GM18502 (cell line): Measurements from ENCODE around the gene GABRD.

Source experiments
- ATAC-seq: cut with Tn5 transposase; IDR thresholded peaks from one replicate; pipeline ENCODE4 v1.9.1; 2021; ENCODE audit warnings: mild to moderate bottlenecking; ENCODE audit not compliant: unreplicated experiment, poor library complexity

Gene GABRD

GRCh38 chr1:1984560-1985070 is 34.5 kb upstream of the GABRD start:
- ATAC-seq = no peak

DNA sequence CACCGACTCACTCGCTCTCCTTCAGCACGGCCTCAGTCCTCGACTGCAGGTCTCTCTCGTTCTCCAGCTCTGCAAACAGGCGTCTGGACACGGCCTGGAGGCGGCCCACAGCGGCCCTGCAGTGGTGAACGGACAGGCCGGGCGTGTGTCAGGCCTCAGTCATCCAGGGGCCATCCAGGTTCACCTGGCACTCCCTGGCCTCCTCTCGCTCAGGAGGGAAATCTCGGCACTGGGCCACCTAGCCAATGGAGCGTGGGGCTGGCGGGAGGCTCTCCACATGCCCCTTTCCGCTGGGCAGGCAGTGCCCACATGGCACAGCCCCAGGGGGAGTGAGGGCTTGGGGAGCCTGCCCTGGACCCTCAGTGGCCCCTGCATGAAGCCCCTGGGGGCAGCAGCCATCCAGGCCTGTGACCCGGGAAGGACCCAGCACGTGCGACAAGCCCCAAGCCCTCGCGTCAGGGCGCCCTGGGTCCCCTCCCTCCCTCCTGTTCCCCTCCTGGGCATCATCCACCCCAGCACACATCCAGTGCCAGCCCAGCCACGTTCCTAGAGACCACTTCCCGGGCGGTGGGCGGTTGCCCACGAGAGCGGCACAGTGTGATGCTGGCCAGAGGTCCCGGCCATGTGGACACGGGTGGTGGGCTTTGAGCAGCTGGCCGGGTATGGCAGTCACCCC is 33.6 kb upstream of the GABRD start:
- ATAC-seq = no peak

DNA sequence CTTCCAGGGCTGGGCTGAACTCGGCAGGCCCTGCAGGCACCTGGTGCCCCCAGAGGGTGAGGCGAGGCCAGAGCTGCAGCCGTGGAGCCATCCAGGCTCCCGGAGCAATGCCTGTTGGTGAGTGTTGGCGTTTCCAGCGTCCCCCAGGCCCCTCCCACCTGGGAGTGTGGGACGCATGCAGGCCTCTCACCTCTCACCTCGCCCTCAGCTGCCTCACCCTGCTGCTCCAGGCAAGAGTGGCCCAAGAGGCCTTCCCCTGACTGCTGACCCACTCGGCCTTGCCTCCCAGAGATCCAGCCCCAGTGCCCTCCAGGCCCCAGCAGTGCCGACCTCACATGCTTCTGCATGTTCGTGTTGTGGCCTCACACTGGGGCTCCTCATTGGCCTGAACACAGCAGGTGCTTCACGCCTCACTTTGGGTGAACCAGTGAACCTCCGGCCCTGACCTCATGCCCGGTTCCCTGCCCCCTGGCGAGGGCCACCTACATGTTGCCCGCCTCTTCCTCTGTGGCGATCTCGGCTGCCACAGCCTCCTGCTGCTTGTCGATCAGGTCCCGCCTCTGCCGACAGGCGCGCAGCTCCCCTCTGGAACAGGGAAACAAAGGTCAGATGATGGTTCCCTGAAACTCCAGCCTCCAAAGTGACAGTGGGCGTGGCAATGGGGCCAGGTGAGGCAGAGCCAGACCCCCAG is 32.5 kb upstream of the GABRD start:
- no peak for ATAC-seq

DNA sequence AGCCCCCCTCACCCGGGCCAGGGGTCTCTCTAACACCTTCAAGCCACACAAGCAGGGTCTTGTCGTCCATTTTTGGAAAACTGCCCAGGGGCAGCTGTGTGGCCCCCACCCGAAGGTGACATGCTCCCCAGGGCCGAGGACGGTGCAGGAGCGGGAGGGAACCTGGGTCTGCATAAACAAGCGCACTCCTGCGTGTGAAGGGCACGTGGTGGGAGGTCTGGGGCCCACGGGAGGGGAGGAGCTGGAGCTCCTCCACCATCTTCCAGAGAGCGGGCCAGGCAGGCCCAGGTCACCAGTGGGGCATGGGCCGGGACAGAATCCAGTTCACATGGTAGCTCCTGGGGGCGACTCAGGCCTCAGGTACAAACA is 32.0 kb upstream of the GABRD start:
- no peak for ATAC-seq

GRCh38 chr1:1988061-1988945 is 30.8 kb upstream of the GABRD start:
- ATAC-seq = no peak

GRCh38 chr1:1989102-1989542 is 30.0 kb upstream of the GABRD start:
- ATAC-seq = no peak

- no peak for ATAC-seq
Observed at GRCh38 chr1:1989789-1990188, 29.4 kb upstream of the GABRD start.

DNA sequence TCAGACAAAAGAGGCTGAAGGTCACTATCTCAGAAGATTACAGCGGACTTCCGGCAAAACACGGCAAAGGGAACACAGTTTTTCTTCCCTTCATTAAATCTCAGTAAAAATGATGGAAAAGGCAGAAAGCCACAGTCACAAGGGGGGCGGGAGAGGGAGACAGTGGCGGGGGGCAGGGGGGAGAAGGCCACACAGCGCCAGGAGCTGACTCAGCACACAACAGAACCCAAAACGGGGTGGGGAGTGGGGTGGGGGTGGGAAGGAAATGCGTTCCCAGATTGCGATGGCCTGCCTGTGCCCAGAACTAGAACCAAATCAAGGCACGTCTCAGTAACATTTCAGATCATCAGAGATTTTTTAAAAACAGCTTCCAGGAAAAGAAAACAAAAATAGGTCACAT is 28.9 kb upstream of the GABRD start:
- ATAC-seq = no peak

DNA sequence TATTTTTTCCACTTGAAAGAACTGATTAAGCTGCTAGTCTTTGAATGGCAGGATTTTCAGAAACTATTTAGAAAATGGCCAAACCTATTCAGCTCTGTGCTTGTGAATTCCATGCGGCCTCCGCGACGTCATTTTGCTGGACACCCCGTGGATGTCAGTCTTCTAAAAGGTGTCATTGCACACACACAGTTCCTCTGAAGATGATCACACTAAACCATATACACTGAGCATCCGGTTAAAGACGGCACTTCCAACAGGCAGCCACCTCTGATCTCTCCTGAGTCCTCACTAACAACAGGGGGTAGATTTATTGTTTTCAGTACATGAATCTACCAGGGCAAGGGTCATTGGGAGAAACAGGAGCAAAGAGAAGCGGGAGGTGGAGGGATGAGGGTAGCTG is 24.6 kb upstream of the GABRD start:
- ATAC-seq = no peak

DNA sequence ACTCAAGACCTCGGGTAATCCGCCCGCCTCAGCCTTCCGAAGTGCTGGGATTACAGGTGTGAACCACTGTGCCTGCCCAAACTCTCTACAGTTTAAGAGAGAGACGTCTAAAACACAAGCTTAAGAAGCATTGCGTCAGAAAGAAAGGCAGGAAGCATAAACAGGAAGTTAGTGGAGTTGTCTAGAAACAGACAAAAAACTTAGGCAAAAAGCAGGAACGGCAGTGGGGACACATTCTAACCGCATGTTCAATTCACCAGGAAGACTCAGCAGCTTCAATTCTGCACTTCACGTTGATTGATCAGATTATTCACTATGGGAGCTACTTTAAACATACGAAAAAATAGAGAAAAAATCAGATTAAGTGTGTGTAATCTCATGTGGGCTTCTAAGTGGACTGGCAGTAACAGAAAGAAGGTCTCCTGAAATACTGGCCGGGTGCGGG is 22.9 kb upstream of the GABRD start:
- ATAC-seq = no peak

GRCh38 chr1:1997576-1997975 is 21.6 kb upstream of the GABRD start:
- ATAC-seq = no peak

DNA sequence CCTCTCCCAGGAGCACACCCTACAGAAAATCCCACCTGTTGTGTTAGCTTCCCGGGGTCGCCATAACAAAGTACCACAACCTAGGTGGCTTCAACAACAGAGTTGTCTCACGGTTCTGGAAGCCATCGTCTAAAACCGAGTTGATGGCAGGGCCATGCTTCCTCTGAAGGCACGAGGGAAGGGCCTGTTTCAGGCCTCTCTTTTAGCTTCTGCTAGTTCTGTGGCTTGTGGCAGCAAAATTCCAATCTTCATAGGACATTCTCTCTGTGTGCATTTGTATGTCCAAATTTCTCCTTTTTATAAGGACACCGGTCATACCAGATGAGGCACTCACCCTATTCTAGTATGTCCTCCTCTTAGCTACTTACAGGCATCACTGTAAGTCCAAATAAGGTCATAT is 18.7 kb upstream of the GABRD start:
- ATAC-seq = no peak

DNA sequence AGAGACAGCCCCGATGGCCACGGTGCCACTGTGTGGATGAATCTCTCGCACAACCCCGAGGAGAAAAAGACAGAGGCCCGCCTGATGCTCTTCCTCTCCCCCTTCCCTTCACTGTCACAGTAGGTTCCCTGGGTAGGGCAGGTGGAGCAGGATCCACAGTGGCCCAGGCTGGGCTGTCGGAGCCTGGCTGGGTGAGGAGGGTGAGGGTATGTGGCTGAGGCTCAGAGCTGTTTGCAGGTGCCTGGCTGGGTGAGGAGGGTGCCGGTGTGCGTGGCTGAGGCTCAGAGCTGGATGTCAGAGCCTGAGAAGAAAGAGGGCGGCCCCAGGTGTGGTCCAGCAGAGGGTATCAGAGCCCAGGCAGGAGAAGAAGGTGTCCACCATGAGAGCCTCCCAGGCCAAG is 18.3 kb upstream of the GABRD start:
- ATAC-seq = no peak

GRCh38 chr1:2001773-2002411 is 17.3 kb upstream of the GABRD start:
- no peak for ATAC-seq

- ATAC-seq = no peak
Observed at GRCh38 chr1:2003541-2004131, 15.5 kb upstream of the GABRD start, which contains the start of gene CFAP74. Gene CFAP74 (minus strand): TSS chr1:2003786. CDS start chr1:1990956, 12,830 bp downstream.

GRCh38 chr1:2004856-2005255 is 14.3 kb upstream of the GABRD start:
- no peak for ATAC-seq

GRCh38 chr1:2009101-2010053 is 9.8 kb upstream of the GABRD start:
- no peak for ATAC-seq

- no peak for ATAC-seq
Observed at GRCh38 chr1:2014181-2014580, 5.0 kb upstream of the GABRD start.
